ENCODE results near the gene NOP58. TPM values are rescaled to one million over a fixed set of nuclear protein-coding genes. Genes with fewer than 3 reads are reported as not detected.

Gene NOP58
- total and polyA plus RNA-seq, 7 experiments from 2014 or later, result 90.8 to 259 (median 107) TPM

DNA sequence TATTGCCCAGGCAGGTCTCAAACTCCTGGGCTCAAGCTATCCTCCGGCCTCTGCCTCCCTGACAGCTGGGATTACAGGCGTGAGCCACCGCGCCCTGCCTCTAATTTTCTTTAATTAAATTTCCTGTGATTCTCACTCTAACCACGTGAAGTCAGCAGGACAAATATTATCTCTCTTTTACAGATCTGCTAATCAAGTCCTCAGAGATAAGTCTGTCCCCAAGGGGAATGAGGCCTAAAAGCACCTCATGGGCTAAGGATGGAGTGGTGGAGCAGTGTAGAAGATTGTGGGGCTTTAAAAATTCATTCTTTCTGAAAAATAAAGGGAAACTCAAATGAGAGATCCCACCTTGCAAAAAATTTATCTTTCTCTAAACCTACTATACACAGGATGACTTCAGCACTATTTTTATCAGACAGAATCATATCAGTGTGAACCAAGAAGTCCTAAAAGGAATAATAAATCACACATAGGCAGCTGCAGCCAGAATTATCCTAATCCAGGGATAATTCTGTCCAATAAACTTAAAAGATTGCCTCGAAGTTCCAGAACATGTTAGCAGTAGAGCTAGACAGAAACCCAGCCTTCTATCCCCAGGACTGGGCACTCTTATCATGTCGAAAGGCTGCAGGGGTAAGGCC, 72.3 kb downstream of the NOP58 start:
- ATAC-seq (no peak), DNase-seq (no peak)
- H3K36me3 ChIP-seq (ENCODE audit: control insufficient read depth in 2 of 3, insufficient read depth in 3 of 3, low read length in 3 of 3), result no peaks in the 10 kb centered on the region
- Mint-ChIP-seq H3K4me1 (no peaks in the 10 kb centered on the region), H3K27ac (no peak overlapping the region), H3K36me3 (peaks cover 0 to 3% (median 0%) of the 10 kb centered on the region in 5 donors), H3K9me3 (no peaks in the 10 kb centered on the region), H3K27me3 (no peaks in the 10 kb centered on the region), H3K4me3 (no peak overlapping the region)
- intact Hi-C loops (cut with micrococcal nuclease), result no loop called here
- ChIA-PET CTCF (no interaction called here), POLR2A (no interaction called here)
- H3K9me3 ChIP-seq (ENCODE audit: control insufficient read depth in 2 of 3, low read length in 3 of 3), result no peaks in the 10 kb centered on the region
- H3K27me3 ChIP-seq (ENCODE audit: control insufficient read depth in 2 of 2, insufficient read depth in 2 of 2, low read length in 2 of 2), result no peaks in the 10 kb centered on the region
- H3K4me1 ChIP-seq (ENCODE audit: control insufficient read depth in 2 of 2, insufficient read depth in 2 of 2, low read length in 2 of 2), result no peaks in the 10 kb centered on the region
- no peak overlapping the region for H3K27ac ChIP-seq (ENCODE audit: low read depth, low read length)
- no peak overlapping the region for H3K4me3 ChIP-seq (ENCODE audit: low read length)

GRCh38 chr2:202339071-202339870, 73.7 kb downstream of the NOP58 start:
- H3K9me3 ChIP-seq (ENCODE audit: control insufficient read depth in 2 of 3, low read length in 3 of 3), result no peaks in the 10 kb centered on the region
- H3K4me3 ChIP-seq (ENCODE audit: low read length), result no peak overlapping the region
- Mint-ChIP-seq H3K4me3 (no peak overlapping the region), H3K9me3 (no peaks in the 10 kb centered on the region), H3K4me1 (no peaks in the 10 kb centered on the region), H3K27ac (no peak overlapping the region), H3K36me3 (no peaks in the 10 kb centered on the region), H3K27me3 (no peaks in the 10 kb centered on the region)
- DNase-seq (no peak), ATAC-seq (no peak)
- H3K4me1 ChIP-seq (ENCODE audit: control insufficient read depth in 2 of 2, insufficient read depth in 2 of 2, low read length in 2 of 2), result no peaks in the 10 kb centered on the region
- H3K27me3 ChIP-seq (ENCODE audit: control insufficient read depth in 2 of 2, insufficient read depth in 2 of 2, low read length in 2 of 2), result no peaks in the 10 kb centered on the region
- intact Hi-C loops (cut with micrococcal nuclease), result no loop called here
- H3K36me3 ChIP-seq (ENCODE audit: control insufficient read depth in 2 of 3, insufficient read depth in 3 of 3, low read length in 3 of 3), result no peaks in the 10 kb centered on the region
- ChIA-PET CTCF (no interaction called here), POLR2A (no interaction called here)
- H3K27ac ChIP-seq (ENCODE audit: low read depth, low read length), result no peak overlapping the region

- Histone ChIP-seq H3K4me3 (ENCODE audit: low read length) (no peak overlapping the region), H3K9me3 (ENCODE audit: control insufficient read depth in 2 of 3, low read length in 3 of 3) (no peaks in the 10 kb centered on the region), H3K4me1 (ENCODE audit: control insufficient read depth in 2 of 2, insufficient read depth in 2 of 2, low read length in 2 of 2) (no peaks in the 10 kb centered on the region), H3K36me3 (ENCODE audit: control insufficient read depth in 2 of 3, insufficient read depth in 3 of 3, low read length in 3 of 3) (no peaks in the 10 kb centered on the region), H3K27me3 (ENCODE audit: control insufficient read depth in 2 of 2, insufficient read depth in 2 of 2, low read length in 2 of 2) (no peaks in the 10 kb centered on the region), H3K27ac (ENCODE audit: low read depth, low read length) (no peak overlapping the region)
- Mint-ChIP-seq H3K27ac (peak overlapping the region in 2 of 9 donors; percentile 23 to 52), H3K4me3 (no peak overlapping the region), H3K36me3 (peaks cover 0 to 4% (median 0%) of the 10 kb centered on the region in 5 donors), H3K9me3 (no peaks in the 10 kb centered on the region), H3K4me1 (no peaks in the 10 kb centered on the region), H3K27me3 (no peaks in the 10 kb centered on the region)
- no peak for DNase-seq
- intact Hi-C loops (cut with micrococcal nuclease), result no loop called here
- POLR2A ChIA-PET, result no interaction called here
- no peak for ATAC-seq
- CTCF ChIA-PET, result no interaction called here
Observed at GRCh38 chr2:202344178-202344577, 78.6 kb downstream of the NOP58 start.

DNA sequence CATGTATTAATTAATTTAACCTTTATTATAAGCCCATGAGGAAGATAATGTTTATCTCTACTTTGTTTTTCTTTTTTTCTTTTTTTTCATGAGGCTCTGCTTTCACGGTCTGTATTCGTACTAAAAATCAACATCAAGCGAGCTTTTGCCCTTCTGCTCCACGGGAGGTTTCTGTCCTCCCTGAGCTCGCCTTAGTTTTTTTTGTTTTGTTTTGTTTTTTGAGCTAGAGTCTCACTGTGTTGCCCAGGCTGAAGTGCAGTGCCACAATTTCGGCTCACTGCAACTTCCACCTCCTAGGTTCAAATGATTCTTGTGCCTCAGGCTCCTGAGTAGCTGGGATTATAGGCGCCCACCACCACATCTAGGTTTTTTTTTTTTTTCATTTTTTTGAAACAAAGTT, 80.6 kb downstream of the NOP58 start:
- no peak overlapping the region for H3K4me3 Mint-ChIP-seq
- H3K27me3 Mint-ChIP-seq, result no peaks in the 10 kb centered on the region
- H3K4me1 Mint-ChIP-seq, result no peaks in the 10 kb centered on the region
- no peak overlapping the region for H3K27ac ChIP-seq (ENCODE audit: low read depth, low read length)
- no peak overlapping the region for H3K27ac Mint-ChIP-seq
- no peaks in the 10 kb centered on the region for H3K9me3 ChIP-seq (ENCODE audit: control insufficient read depth in 2 of 3, low read length in 3 of 3)
- ChIA-PET POLR2A (no interaction called here), CTCF (no interaction called here)
- no peak for ATAC-seq
- H3K4me1 ChIP-seq (ENCODE audit: control insufficient read depth in 2 of 2, insufficient read depth in 2 of 2, low read length in 2 of 2), result no peaks in the 10 kb centered on the region
- no peak for DNase-seq
- H3K36me3 ChIP-seq (ENCODE audit: control insufficient read depth in 2 of 3, insufficient read depth in 3 of 3, low read length in 3 of 3), result no peaks in the 10 kb centered on the region
- peaks cover 0 to 4% (median 0%) of the 10 kb centered on the region in 5 donors for H3K36me3 Mint-ChIP-seq
- H3K4me3 ChIP-seq (ENCODE audit: low read length), result no peak overlapping the region
- intact Hi-C loops (cut with micrococcal nuclease), result no loop called here
- no peaks in the 10 kb centered on the region for H3K27me3 ChIP-seq (ENCODE audit: control insufficient read depth in 2 of 2, insufficient read depth in 2 of 2, low read length in 2 of 2)
- no peaks in the 10 kb centered on the region for H3K9me3 Mint-ChIP-seq

Other genes with a start within 250 kb of the NOP58 start
- under 1 TPM; 0.27 to 0.99 (median 0.43) TPM for gene FZD7, start 231.9 kb upstream of the NOP58 start, total RNA-seq
- gene FZD7, start 231.9 kb upstream of the NOP58 start, polyA plus RNA-seq, result under 1 TPM in 1 of 2 donors, not detected in 1; 0.17 TPM
- gene KIAA2012, start 192.5 kb upstream of the NOP58 start, total RNA-seq, result not detected
- gene KIAA2012, start 192.5 kb upstream of the NOP58 start, polyA plus RNA-seq, result not detected
- 100 to 1,000 TPM in 1 of 5 experiments, 10 to 100 TPM in 4; 48.1 to 104 (median 56.8) TPM for gene SUMO1, start 27.2 kb upstream of the NOP58 start, total RNA-seq
- gene SUMO1, start 27.2 kb upstream of the NOP58 start, polyA plus RNA-seq, result 100 to 1,000 TPM; 103 to 186 TPM
- 10 to 100 TPM in 4 of 5 experiments, 1 to 10 TPM in 1; 8.0 to 33.1 (median 15.2) TPM for gene BMPR2, start 110.6 kb downstream of the NOP58 start, total RNA-seq
- 1 to 10 TPM; 4.6 to 6.0 TPM for gene BMPR2, start 110.6 kb downstream of the NOP58 start, polyA plus RNA-seq